PC-9 (cell line): Measurements from ENCODE around the gene SULT4A1.

Experiments
- EZH2 ChIP-seq: fragments of 200-600 bp; sonication (generic); IDR thresholded peaks from 2 replicates; pipeline ENCODE4 v1.8.0; 2017; ENCODE audit warnings: antibody characterized with exemption, low read depth
- TF ChIP-seq, protein P1 (sequence below): fragments of 200-600 bp; sonication (generic); conservative IDR thresholded peaks from 2 replicates; pipeline ENCODE4 v1.6.1; 2017; ENCODE audit warnings: mixed run types, antibody characterized with exemption, mild to moderate bottlenecking, moderate library complexity

DNA sequence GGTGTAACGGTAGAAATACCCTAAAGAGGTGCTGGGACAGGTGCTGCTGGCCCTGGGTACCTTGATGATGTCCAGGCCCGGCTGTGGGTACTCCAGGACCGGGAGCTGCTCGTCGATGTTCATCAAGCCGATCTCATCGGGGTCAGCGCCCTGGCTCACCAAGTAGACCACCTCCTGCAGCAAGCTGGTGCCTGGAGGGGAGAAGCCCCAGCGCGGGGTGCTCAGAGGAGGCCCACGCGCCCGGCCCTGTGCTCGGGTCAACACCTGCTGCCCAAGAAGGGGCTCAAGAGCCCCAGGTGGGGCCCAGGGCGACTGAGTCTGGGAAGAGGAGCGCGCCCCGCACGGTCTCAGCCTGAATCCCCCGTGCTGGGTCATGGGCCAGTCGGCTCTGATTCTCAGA is 20.6 kb downstream of the SULT4A1 start:
- TF ChIP-seq, protein P1, sequence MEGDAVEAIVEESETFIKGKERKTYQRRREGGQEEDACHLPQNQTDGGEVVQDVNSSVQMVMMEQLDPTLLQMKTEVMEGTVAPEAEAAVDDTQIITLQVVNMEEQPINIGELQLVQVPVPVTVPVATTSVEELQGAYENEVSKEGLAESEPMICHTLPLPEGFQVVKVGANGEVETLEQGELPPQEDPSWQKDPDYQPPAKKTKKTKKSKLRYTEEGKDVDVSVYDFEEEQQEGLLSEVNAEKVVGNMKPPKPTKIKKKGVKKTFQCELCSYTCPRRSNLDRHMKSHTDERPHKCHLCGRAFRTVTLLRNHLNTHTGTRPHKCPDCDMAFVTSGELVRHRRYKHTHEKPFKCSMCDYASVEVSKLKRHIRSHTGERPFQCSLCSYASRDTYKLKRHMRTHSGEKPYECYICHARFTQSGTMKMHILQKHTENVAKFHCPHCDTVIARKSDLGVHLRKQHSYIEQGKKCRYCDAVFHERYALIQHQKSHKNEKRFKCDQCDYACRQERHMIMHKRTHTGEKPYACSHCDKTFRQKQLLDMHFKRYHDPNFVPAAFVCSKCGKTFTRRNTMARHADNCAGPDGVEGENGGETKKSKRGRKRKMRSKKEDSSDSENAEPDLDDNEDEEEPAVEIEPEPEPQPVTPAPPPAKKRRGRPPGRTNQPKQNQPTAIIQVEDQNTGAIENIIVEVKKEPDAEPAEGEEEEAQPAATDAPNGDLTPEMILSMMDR: no peak
- no peak for TF ChIP-seq EZH2
